Mesothelial cell of epicardium (in vitro differentiated cells): ENCODE measurements around the gene PLEKHA7. TPM values are rescaled to one million over a fixed set of nuclear protein-coding genes. Genes with fewer than 3 reads are reported as not detected.
"Not testable (repeated sequence)": the region's sequence is repeated elsewhere in the genome, so short reads cannot be mapped to it uniquely, and the experiment has no call there.

Experiments used
- DNase-seq, 2 experiments: peaks; one replicate each; pipeline ENCODE4 v3.0.0; 2021; ENCODE audit warnings: low spot score in 2 of 2; ENCODE audit not compliant: unreplicated experiment in 2 of 2
- H3K27ac Mint-ChIP-seq: 2 replicates; pipeline ENCODE4 v1.8.0; 2021; ENCODE audit warnings: mixed read lengths
- H3K27me3 Mint-ChIP-seq: 2 replicates; pipeline ENCODE4 v1.8.0; 2021; ENCODE audit warnings: low read depth, mixed read lengths
- H3K36me3 Mint-ChIP-seq: 2 replicates; pipeline ENCODE4 v1.8.0; 2021; ENCODE audit warnings: mixed read lengths
- H3K4me1 Mint-ChIP-seq: 2 replicates; pipeline ENCODE4 v1.8.0; 2021; ENCODE audit warnings: mixed read lengths
- H3K4me3 Mint-ChIP-seq: 2 replicates; pipeline ENCODE4 v1.8.0; 2021; ENCODE audit warnings: mild to moderate bottlenecking, moderate library complexity, mixed read lengths
- H3K9me3 Mint-ChIP-seq: 2 replicates; pipeline ENCODE4 v1.8.0; 2021; ENCODE audit warnings: mixed read lengths
- CTCF ChIP-seq: fragments of 200-600 bp; sonication (generic); IDR thresholded peaks from one replicate; pipeline ENCODE4 v1.5.0; 2021; ENCODE audit warnings: antibody characterized with exemption; ENCODE audit not compliant: unreplicated experiment
- total RNA-seq: library from RNA; stranded (reverse); gene quantifications from 3 replicates; pipeline ENCODE4 v1.2.1, GENCODE V29; 2021

Gene PLEKHA7
- total RNA-seq, 1 donor from 2014 or later, result 30.5 TPM

GRCh38 chr11:16923987-16924386 is 90.2 kb downstream of the PLEKHA7 start:
- peaks cover 50% of the 10 kb centered on the region for H3K27me3 Mint-ChIP-seq
- H3K27ac Mint-ChIP-seq, result peak overlapping the region; percentile 93
- H3K36me3 Mint-ChIP-seq, result no peaks in the 10 kb centered on the region
- no peak for TF ChIP-seq CTCF
- no peaks in the 10 kb centered on the region for H3K9me3 Mint-ChIP-seq
- H3K4me1 Mint-ChIP-seq, result peaks cover 51% of the 10 kb centered on the region
- DNase-seq, result no peak
- H3K4me3 Mint-ChIP-seq, result peak overlapping the region; percentile 70

GRCh38 chr11:16921668-16922067 is 92.5 kb downstream of the PLEKHA7 start:
- Mint-ChIP-seq H3K9me3 (peaks cover 6% of the 10 kb centered on the region), H3K4me1 (peaks cover 50% of the 10 kb centered on the region), H3K27me3 (peaks cover 43% of the 10 kb centered on the region), H3K27ac (no peak overlapping the region), H3K36me3 (peaks cover 7% of the 10 kb centered on the region), H3K4me3 (no peak overlapping the region)
- no peak for DNase-seq
- TF ChIP-seq CTCF, result no peak

- Mint-ChIP-seq H3K9me3 (peaks cover 6% of the 10 kb centered on the region), H3K27ac (no peak overlapping the region), H3K4me3 (no peak overlapping the region), H3K4me1 (peaks cover 43% of the 10 kb centered on the region), H3K27me3 (peaks cover 38% of the 10 kb centered on the region), H3K36me3 (peaks cover 11% of the 10 kb centered on the region)
- no peak for TF ChIP-seq CTCF
- no peak for DNase-seq
These were observed 93.2 kb downstream of the PLEKHA7 start for GRCh38 chr11:16921019-16921418.

- Mint-ChIP-seq H3K36me3 (peaks cover 11% of the 10 kb centered on the region), H3K27ac (no peak overlapping the region), H3K4me3 (no peak overlapping the region), H3K4me1 (peaks cover 40% of the 10 kb centered on the region), H3K9me3 (peaks cover 6% of the 10 kb centered on the region), H3K27me3 (peaks cover 34% of the 10 kb centered on the region)
- DNase-seq, result no peak
- no peak for TF ChIP-seq CTCF
These were observed 93.7 kb downstream of the PLEKHA7 start for GRCh38 chr11:16920559-16920958.

GRCh38 chr11:16918543-16919182 is 95.6 kb downstream of the PLEKHA7 start:
- not testable (repeated sequence) for H3K4me3 Mint-ChIP-seq

GRCh38 chr11:16917941-16918340 is 96.3 kb downstream of the PLEKHA7 start:
- peaks cover 6% of the 10 kb centered on the region for H3K9me3 Mint-ChIP-seq
- H3K27ac Mint-ChIP-seq, result no peak overlapping the region
- no peak for TF ChIP-seq CTCF
- peaks cover 20% of the 10 kb centered on the region for H3K4me1 Mint-ChIP-seq
- H3K36me3 Mint-ChIP-seq, result peaks cover 11% of the 10 kb centered on the region
- H3K27me3 Mint-ChIP-seq, result peaks cover 12% of the 10 kb centered on the region
- no peak for DNase-seq
- no peak overlapping the region for H3K4me3 Mint-ChIP-seq

More at GRCh38 chr11:16918543-16919182, 95.6 kb downstream of the PLEKHA7 start:
- H3K9me3 Mint-ChIP-seq, DNase-seq: not testable (repeated sequence)
- Mint-ChIP-seq H3K27me3 (peaks cover 19% of the 10 kb centered on the region), H3K4me1 (peaks cover 25% of the 10 kb centered on the region), H3K27ac (peak overlapping the region; percentile 40), H3K36me3 (peaks cover 11% of the 10 kb centered on the region)
